Measurements from ENCODE around the gene RRP8.

The RRP8 gene

GRCh38 chr11:6617315-6617781 lies 13.9 kb upstream of the RRP8 start:
- DNase-seq (ENCODE audit: low spot score) = no peak

- DNase-seq (ENCODE audit: low spot score) = no peak
These were observed 13.3 kb upstream of the RRP8 start for GRCh38 chr11:6616596-6617250.

- DNase-seq (ENCODE audit: low spot score) = no peak
These were observed 12.6 kb upstream of the RRP8 start for GRCh38 chr11:6615882-6616585.

- no peak for DNase-seq (ENCODE audit: low spot score)
These were observed 11.6 kb upstream of the RRP8 start for GRCh38 chr11:6615046-6615445.

- no peak for DNase-seq (ENCODE audit: low spot score)
These were observed 11.0 kb upstream of the RRP8 start for GRCh38 chr11:6614446-6614845.

GRCh38 chr11:6613496-6613895 lies 10.1 kb upstream of the RRP8 start:
- DNase-seq (ENCODE audit: low spot score) = no peak

GRCh38 chr11:6612213-6613041 lies 9.0 kb upstream of the RRP8 start, which contains the start of gene TAF10:
TSS of gene TAF10 (minus strand) at chr11:6612216. CDS start at chr11:6612189, 27 bp downstream.
- DNase-seq (ENCODE audit: low spot score) = peak; percentile 89

- no peak for DNase-seq (ENCODE audit: low spot score)
These were observed 8.5 kb upstream of the RRP8 start for GRCh38 chr11:6611963-6612212.

- DNase-seq (ENCODE audit: low spot score) = no peak
These were observed 7.9 kb upstream of the RRP8 start for GRCh38 chr11:6611092-6611962.

GRCh38 chr11:6610591-6610990 lies 7.2 kb upstream of the RRP8 start:
- DNase-seq (ENCODE audit: low spot score) = no peak

GRCh38 chr11:6609502-6610015 lies 6.1 kb upstream of the RRP8 start:
- DNase-seq (ENCODE audit: low spot score) = no peak

GRCh38 chr11:6608726-6609501 lies 5.5 kb upstream of the RRP8 start:
- DNase-seq (ENCODE audit: low spot score) = no peak

GRCh38 chr11:6608011-6608410 lies 4.6 kb upstream of the RRP8 start:
- DNase-seq (ENCODE audit: low spot score) = no peak

GRCh38 chr11:6607190-6607795 lies 3.9 kb upstream of the RRP8 start:
- DNase-seq (ENCODE audit: low spot score) = no peak

GRCh38 chr11:6606471-6607189 lies 3.2 kb upstream of the RRP8 start:
- peak; percentile 77 for DNase-seq (ENCODE audit: low spot score)

- no peak for DNase-seq (ENCODE audit: low spot score)
These were observed 1.4 kb upstream of the RRP8 start for GRCh38 chr11:6604790-6605189.

GRCh38 chr11:6604081-6604626 lies 738 bp upstream of the RRP8 start:
- DNase-seq (ENCODE audit: low spot score) = peak; percentile 63

- no peak for DNase-seq (ENCODE audit: low spot score)
These were observed 1.1 kb downstream of the RRP8 start for GRCh38 chr11:6602096-6602940.

- DNase-seq (ENCODE audit: low spot score) = no peak
These were observed 2.4 kb downstream of the RRP8 start for GRCh38 chr11:6601041-6601461.

Data from COLO829 (cell line).